ENCODE results near the gene PPHLN1. TPM values are rescaled to one million over a fixed set of nuclear protein-coding genes. Genes with fewer than 3 reads are reported as not detected.

PPHLN1 gene
- total RNA-seq, 1 donor from 2014 or later = 41.8 TPM

GRCh38 chr12:42282294-42282693 lies 43.7 kb upstream of the PPHLN1 start:
- H3K4me3 ChIP-seq = no peak overlapping the region
- no peaks in the 10 kb centered on the region for H3K4me1 ChIP-seq
- DNase-seq (no peak), ATAC-seq (no peak)
- no peaks in the 10 kb centered on the region for H3K36me3 ChIP-seq
- no peaks in the 10 kb centered on the region for H3K9me3 ChIP-seq
- H3K27me3 ChIP-seq = no peaks in the 10 kb centered on the region
- TF ChIP-seq CTCF (IDR thresholded peaks at IDR 0.05) = no peak
- H3K27ac ChIP-seq = no peak overlapping the region
- intact Hi-C loops (cut with DNase I) = no loop called here

- DNase-seq = no peak
- Histone ChIP-seq H3K27me3 (no peaks in the 10 kb centered on the region), H3K4me3 (no peak overlapping the region), H3K36me3 (no peaks in the 10 kb centered on the region), H3K27ac (no peak overlapping the region), H3K9me3 (no peaks in the 10 kb centered on the region), H3K4me1 (no peaks in the 10 kb centered on the region)
- no peak for TF ChIP-seq CTCF (IDR thresholded peaks at IDR 0.05)
- intact Hi-C loops (cut with DNase I) = no loop called here
- ATAC-seq = no peak
Measured at GRCh38 chr12:42283739-42284138, 42.2 kb upstream of the PPHLN1 start.

GRCh38 chr12:42284157-42284556 lies 41.8 kb upstream of the PPHLN1 start:
- no peak for DNase-seq
- ATAC-seq = no peak
- no peak for TF ChIP-seq CTCF (IDR thresholded peaks at IDR 0.05)
- no peaks in the 10 kb centered on the region for H3K9me3 ChIP-seq
- intact Hi-C loops (cut with DNase I) = no loop called here
- no peak overlapping the region for H3K4me3 ChIP-seq
- H3K4me1 ChIP-seq = no peaks in the 10 kb centered on the region
- no peak overlapping the region for H3K27ac ChIP-seq
- H3K27me3 ChIP-seq = no peaks in the 10 kb centered on the region
- no peaks in the 10 kb centered on the region for H3K36me3 ChIP-seq

GRCh38 chr12:42284876-42285275 lies 41.1 kb upstream of the PPHLN1 start:
- ATAC-seq (no peak), DNase-seq (no peak)
- no peak overlapping the region for H3K27ac ChIP-seq
- no peaks in the 10 kb centered on the region for H3K4me1 ChIP-seq
- no peak overlapping the region for H3K4me3 ChIP-seq
- no peaks in the 10 kb centered on the region for H3K36me3 ChIP-seq
- intact Hi-C loops (cut with DNase I) = no loop called here
- no peak for TF ChIP-seq CTCF (IDR thresholded peaks at IDR 0.05)
- no peaks in the 10 kb centered on the region for H3K27me3 ChIP-seq
- no peaks in the 10 kb centered on the region for H3K9me3 ChIP-seq

- Histone ChIP-seq H3K27me3 (no peaks in the 10 kb centered on the region), H3K4me3 (no peak overlapping the region), H3K9me3 (no peaks in the 10 kb centered on the region), H3K4me1 (no peaks in the 10 kb centered on the region), H3K27ac (no peak overlapping the region), H3K36me3 (no peaks in the 10 kb centered on the region)
- ATAC-seq (no peak), DNase-seq (no peak)
- TF ChIP-seq CTCF (IDR thresholded peaks at IDR 0.05) = no peak
- intact Hi-C loops (cut with DNase I) = no loop called here
Measured at GRCh38 chr12:42285431-42285830, 40.5 kb upstream of the PPHLN1 start.

- no peak overlapping the region for H3K27ac ChIP-seq
- H3K9me3 ChIP-seq = no peaks in the 10 kb centered on the region
- intact Hi-C loops (cut with DNase I) = no loop called here
- DNase-seq (no peak), ATAC-seq (no peak)
- TF ChIP-seq CTCF (IDR thresholded peaks at IDR 0.05) = no peak
- H3K4me1 ChIP-seq = no peaks in the 10 kb centered on the region
- H3K4me3 ChIP-seq = no peak overlapping the region
- no peaks in the 10 kb centered on the region for H3K27me3 ChIP-seq
- no peaks in the 10 kb centered on the region for H3K36me3 ChIP-seq
Measured at GRCh38 chr12:42286741-42287140, 39.2 kb upstream of the PPHLN1 start.
